Brain pericyte (primary cell): ENCODE results near the gene TSPAN3.

Source experiments
- DNase-seq: peaks from one replicate; pipeline ENCODE4 v3.0.0-alpha.2; 2012; ENCODE audit warnings: low read depth, low spot score

The TSPAN3 gene

GRCh38 chr15:77084436-77084835 is 13.5 kb upstream of the TSPAN3 start:
- no peak for DNase-seq

- DNase-seq, result no peak
Measured at GRCh38 chr15:77083381-77084160, 12.7 kb upstream of the TSPAN3 start.

- no peak for DNase-seq
Measured at GRCh38 chr15:77081971-77082370, 11.1 kb upstream of the TSPAN3 start.

- DNase-seq, result no peak
Measured at GRCh38 chr15:77076323-77076915, 5.5 kb upstream of the TSPAN3 start.

GRCh38 chr15:77075528-77075927 is 4.6 kb upstream of the TSPAN3 start:
- no peak for DNase-seq

GRCh38 chr15:77074350-77074749 is 3.4 kb upstream of the TSPAN3 start:
- DNase-seq, result no peak

- DNase-seq, result no peak
Measured at GRCh38 chr15:77071305-77072223, 655 bp upstream of the TSPAN3 start.

GRCh38 chr15:77070180-77070494 is 772 bp downstream of the TSPAN3 start:
- DNase-seq, result no peak

- DNase-seq, result no peak
Measured at GRCh38 chr15:77069521-77070121, 1.3 kb downstream of the TSPAN3 start.

GRCh38 chr15:77068633-77069032 is 2.3 kb downstream of the TSPAN3 start:
- DNase-seq, result no peak

- no peak for DNase-seq
Measured at GRCh38 chr15:77067691-77068367, 3.1 kb downstream of the TSPAN3 start.

GRCh38 chr15:77066971-77067690 is 3.8 kb downstream of the TSPAN3 start:
- DNase-seq, result no peak

- no peak for DNase-seq
Measured at GRCh38 chr15:77064539-77065308, 6.2 kb downstream of the TSPAN3 start.

- no peak for DNase-seq
Measured at GRCh38 chr15:77064063-77064462, 6.8 kb downstream of the TSPAN3 start.

GRCh38 chr15:77063249-77063648 is 7.7 kb downstream of the TSPAN3 start:
- DNase-seq, result no peak

- no peak for DNase-seq
Measured at GRCh38 chr15:77060546-77060945, 10.4 kb downstream of the TSPAN3 start.

- DNase-seq, result no peak
Measured at GRCh38 chr15:77059786-77060361, 11.0 kb downstream of the TSPAN3 start.

GRCh38 chr15:77058468-77058867 is 12.4 kb downstream of the TSPAN3 start:
- no peak for DNase-seq

- DNase-seq, result no peak
Measured at GRCh38 chr15:77057685-77058084, 13.2 kb downstream of the TSPAN3 start.

- no peak for DNase-seq
Measured at GRCh38 chr15:77057072-77057471, 13.8 kb downstream of the TSPAN3 start.
